Right hindlimb (tissue), 1 donor: ENCODE results near the gene XPO6.

Experiments used
- DNase-seq: peaks from one replicate; pipeline ENCODE4 v3.0.0-alpha.2; 2018

The XPO6 gene

GRCh38 chr16:28108590-28109247, 103.0 kb downstream of the XPO6 start:
- DNase-seq, result no peak

GRCh38 chr16:28107232-28107631, 104.5 kb downstream of the XPO6 start:
- no peak for DNase-seq

GRCh38 chr16:28106467-28107215, 105.1 kb downstream of the XPO6 start:
- DNase-seq, result no peak

DNA sequence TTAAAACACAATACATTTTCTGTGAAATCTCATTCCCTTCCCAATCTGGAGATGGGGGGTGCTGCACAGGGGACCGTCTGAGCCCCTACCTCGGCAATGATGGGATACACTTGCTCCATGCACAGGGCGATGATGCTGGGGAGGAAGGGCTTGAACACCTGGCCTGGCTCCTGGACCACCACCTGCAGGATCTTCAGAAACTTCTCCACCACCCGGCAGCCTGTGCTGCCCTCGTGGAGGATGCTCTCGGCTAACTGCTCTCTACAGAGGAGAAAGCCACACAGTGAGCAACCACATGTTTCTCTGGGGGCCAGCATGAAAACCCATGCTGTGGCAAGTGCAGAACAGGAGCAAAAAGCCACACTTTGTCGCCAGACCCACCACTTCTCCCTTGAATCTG, 105.8 kb downstream of the XPO6 start:
- no peak for DNase-seq

DNA sequence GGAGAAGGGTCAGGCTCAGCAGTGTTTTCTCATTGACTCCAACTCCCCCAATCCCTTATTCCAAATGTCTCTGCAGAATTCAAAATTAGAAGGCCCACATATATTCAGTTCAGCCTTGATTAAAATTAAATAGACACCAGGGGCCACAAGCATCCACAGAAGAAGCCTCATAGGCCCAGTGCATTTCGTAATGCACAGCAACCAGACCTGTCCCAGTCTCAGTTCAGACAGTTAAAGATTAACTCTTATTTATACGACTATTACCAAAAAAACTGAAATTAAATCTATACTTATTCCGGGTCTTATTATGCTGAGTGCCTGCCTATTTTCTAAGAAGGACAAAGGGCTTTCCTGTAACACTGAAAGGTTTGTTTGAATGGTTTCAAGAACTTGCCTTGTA, 106.5 kb downstream of the XPO6 start:
- no peak for DNase-seq

GRCh38 chr16:28104404-28104803, 107.4 kb downstream of the XPO6 start:
- DNase-seq, result no peak

GRCh38 chr16:28103516-28104170, 108.1 kb downstream of the XPO6 start:
- no peak for DNase-seq

DNA sequence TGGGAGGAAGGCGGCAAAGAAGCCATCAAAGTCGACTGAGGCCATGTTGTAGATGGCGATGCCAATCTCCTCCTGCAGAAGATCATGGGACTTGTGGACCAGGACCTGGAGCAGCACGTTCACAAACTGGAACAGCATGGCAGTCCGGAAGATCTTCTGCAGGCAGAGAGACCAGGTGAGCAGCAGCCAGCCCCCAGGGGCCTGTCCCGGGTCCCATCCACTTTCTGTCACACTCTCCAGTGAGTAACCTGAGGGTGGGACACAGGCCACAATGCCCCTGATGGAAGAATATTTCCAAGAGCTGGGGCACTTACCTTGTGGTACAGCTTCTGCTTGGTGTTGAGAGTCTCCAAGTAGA, 110.3 kb downstream of the XPO6 start:
- DNase-seq, result no peak

GRCh38 chr16:28100810-28101532, 110.8 kb downstream of the XPO6 start:
- no peak for DNase-seq

DNA sequence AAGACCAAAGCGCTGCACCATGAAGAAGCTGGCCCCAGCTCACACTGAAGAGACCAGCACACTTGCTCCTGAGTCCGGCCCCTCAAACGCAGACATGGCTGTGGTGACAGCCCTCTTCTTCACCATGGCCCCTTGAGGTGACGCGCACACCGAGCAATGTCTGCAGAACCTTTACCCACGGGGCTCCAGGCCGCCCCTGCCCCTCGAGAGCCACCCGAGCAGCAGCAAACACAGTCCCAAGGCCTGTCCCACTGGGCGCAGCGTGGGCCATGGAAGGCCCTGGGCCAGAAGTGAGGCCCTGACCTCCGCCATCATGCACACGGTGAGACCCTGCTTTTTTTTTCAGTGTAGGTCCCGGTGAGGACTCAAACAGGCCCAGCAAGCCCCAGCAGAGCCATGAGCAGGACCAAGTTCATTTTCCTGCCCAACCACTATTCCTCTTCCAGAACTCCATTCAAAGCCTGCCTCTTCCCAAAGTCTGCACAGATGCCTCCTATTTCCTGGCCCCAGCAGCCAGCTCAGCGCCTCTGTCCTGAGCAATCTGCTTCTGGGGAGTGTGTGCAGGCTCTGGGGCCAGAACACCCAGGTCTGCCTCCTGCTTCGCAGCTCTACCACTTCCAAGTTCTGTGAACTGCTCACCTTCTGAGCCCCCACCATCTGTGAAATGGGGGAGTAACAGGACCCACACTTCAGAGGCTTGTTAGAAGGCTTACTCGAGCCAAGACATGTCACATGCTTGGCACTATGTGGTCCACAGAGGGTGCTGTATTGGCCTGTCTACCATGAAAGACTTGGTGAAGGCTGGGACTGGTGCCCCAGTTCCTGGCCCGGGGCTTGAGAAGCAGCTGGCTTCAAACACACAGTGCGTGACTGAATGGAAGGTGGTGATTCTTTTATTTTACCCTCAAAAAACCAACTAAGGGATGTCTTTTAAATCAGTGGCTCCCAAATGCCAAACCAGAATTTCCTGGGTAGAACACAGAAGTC, 112.5 kb downstream of the XPO6 start:
- no peak for DNase-seq

- no peak for DNase-seq
Observed at GRCh38 chr16:28098171-28098958, 113.4 kb downstream of the XPO6 start.

GRCh38 chr16:28096983-28097899, 114.5 kb downstream of the XPO6 start:
- no peak for DNase-seq

GRCh38 chr16:28093385-28093725, 118.4 kb downstream of the XPO6 start:
- DNase-seq, result no peak

GRCh38 chr16:28092721-28093384, 118.9 kb downstream of the XPO6 start:
- no peak for DNase-seq

DNA sequence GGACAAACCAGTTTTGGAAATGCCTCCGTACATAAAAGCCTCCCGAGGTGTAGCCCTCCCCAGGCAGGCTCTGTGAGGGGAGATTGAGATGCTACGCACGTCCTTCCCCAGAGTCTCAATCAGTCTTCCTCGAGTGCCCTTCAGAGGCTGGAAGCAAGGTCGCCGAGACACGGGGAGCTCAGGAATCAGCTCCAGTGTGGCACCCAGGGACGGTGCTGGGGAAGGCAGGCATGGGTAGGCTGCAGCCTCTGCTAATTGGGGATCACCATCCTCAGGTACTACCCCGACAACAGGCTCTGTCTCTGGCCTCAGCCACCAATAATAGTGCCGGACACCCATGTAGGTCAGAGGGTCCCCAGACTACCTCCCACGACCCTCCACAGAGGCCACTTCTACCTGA, 120.1 kb downstream of the XPO6 start:
- DNase-seq, result no peak

GRCh38 chr16:28090646-28091377, 121.0 kb downstream of the XPO6 start:
- no peak for DNase-seq

- DNase-seq, result no peak
Observed at GRCh38 chr16:28089992-28090365, 121.8 kb downstream of the XPO6 start.

DNA sequence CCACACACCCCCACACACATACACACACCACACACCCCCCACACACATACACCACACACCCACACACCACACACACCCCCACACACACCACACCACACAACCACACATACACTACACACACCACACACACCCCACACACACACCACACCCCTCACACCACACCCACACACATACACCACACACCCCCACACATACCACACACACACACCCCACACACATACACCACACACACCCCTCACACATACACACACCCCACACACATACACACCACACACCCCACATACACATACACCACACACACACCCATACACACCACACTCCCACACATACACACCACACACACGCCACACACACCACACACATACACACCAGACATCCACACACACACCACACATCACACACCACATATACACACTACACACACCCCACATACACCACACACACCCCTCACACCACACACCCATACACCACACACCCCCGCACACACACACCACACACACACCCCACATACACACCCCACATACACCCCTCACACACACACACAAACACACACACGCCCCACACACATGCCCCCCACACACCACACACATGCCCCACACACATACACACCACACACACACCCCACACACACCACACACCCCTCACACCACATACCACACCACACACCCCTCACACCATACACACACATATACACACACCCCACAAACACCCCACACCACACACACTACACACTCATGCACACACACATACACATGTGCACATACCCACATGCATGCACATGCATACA, 122.4 kb downstream of the XPO6 start:
- no peak for DNase-seq
